CD4-positive, alpha-beta T cell treated with Interleukin-10 for 1 hour (primary cell): ENCODE results near the gene SCARB1.
A peak's percentile ranks its signal among the peaks of the same experiment; 100 is the strongest.

ENCODE experiments used
- DNase-seq: peaks from one replicate; pipeline ENCODE4 v3.0.0-alpha.2; 2020

Gene SCARB1

GRCh38 chr12:124861898-124862676 lies 1.6 kb downstream of the SCARB1 start:
- no peak for DNase-seq

GRCh38 chr12:124861492-124861891 lies 2.2 kb downstream of the SCARB1 start:
- no peak for DNase-seq

- DNase-seq, result no peak
These were observed 5.7 kb downstream of the SCARB1 start for GRCh38 chr12:124857921-124858461.

GRCh38 chr12:124856842-124857178 lies 6.9 kb downstream of the SCARB1 start:
- DNase-seq, result no peak

- no peak for DNase-seq
These were observed 7.4 kb downstream of the SCARB1 start for GRCh38 chr12:124856132-124856841.

GRCh38 chr12:124855275-124855957 lies 8.2 kb downstream of the SCARB1 start:
- no peak for DNase-seq

GRCh38 chr12:124854637-124855184 lies 9.0 kb downstream of the SCARB1 start:
- DNase-seq, result no peak

- no peak for DNase-seq
These were observed 9.7 kb downstream of the SCARB1 start for GRCh38 chr12:124853781-124854636.

GRCh38 chr12:124852911-124853427 lies 10.7 kb downstream of the SCARB1 start:
- no peak for DNase-seq

GRCh38 chr12:124852329-124852831 lies 11.3 kb downstream of the SCARB1 start:
- DNase-seq, result peak; percentile 8

GRCh38 chr12:124851342-124851741 lies 12.3 kb downstream of the SCARB1 start:
- no peak for DNase-seq

- DNase-seq, result no peak
These were observed 14.3 kb downstream of the SCARB1 start for GRCh38 chr12:124849382-124849781.

GRCh38 chr12:124848621-124849380 lies 14.9 kb downstream of the SCARB1 start:
- DNase-seq, result no peak

GRCh38 chr12:124847113-124848074 lies 16.3 kb downstream of the SCARB1 start:
- no peak for DNase-seq

GRCh38 chr12:124844411-124845397 lies 19.0 kb downstream of the SCARB1 start:
- no peak for DNase-seq

GRCh38 chr12:124842800-124843510 lies 20.7 kb downstream of the SCARB1 start:
- DNase-seq, result no peak

GRCh38 chr12:124842073-124842749 lies 21.5 kb downstream of the SCARB1 start:
- no peak for DNase-seq
